Liver (tissue), 9 donors: ENCODE results near the gene TFAP2D. TPM values are rescaled to one million over a fixed set of nuclear protein-coding genes. Genes with fewer than 3 reads are reported as not detected.

Source experiments
- DNase-seq: peaks from one replicate; pipeline ENCODE4 v3.0.0-alpha.2; 2017; ENCODE audit warnings: low spot score
- H3K27ac ChIP-seq, 2 donors: one replicate each; pipeline ENCODE4 v1.7.0; 2013; ENCODE audit warnings: inconsistent platforms in 2 of 2, low read length in 2 of 2, control low read depth in 1 of 2, low read depth in 1 of 2, mild to moderate bottlenecking in 1 of 2
- H3K27me3 ChIP-seq, 4 donors: one replicate each; pipeline versions ENCODE4 v1.6.1 to v1.7.0; 2013; ENCODE audit warnings: low read length in 3 of 4, inconsistent platforms in 1 of 4, mild to moderate bottlenecking in 1 of 4, moderate library complexity in 1 of 4; ENCODE audit not compliant: control insufficient read depth in 4 of 4, insufficient read depth in 4 of 4
- H3K36me3 ChIP-seq, 4 donors: one replicate each; pipeline versions ENCODE4 v1.6.1 to v1.7.0; 2013; ENCODE audit warnings: low read length in 3 of 4, mild to moderate bottlenecking in 3 of 4, low read depth in 1 of 4, moderate library complexity in 1 of 4; ENCODE audit not compliant: control insufficient read depth in 4 of 4, insufficient read depth in 3 of 4
- H3K4me1 ChIP-seq, 4 donors: one replicate each; pipeline versions ENCODE4 v1.6.1 to v1.7.0; 2013; ENCODE audit warnings: low read length in 3 of 4, mild to moderate bottlenecking in 3 of 4, moderate library complexity in 1 of 4; ENCODE audit not compliant: control insufficient read depth in 4 of 4, insufficient read depth in 4 of 4
- H3K4me3 ChIP-seq, 3 donors: one replicate each; pipeline versions ENCODE4 v1.6.1 to v1.7.0; 2013; ENCODE audit warnings: low read length in 3 of 3, control low read depth in 1 of 3, low read depth in 1 of 3, mild to moderate bottlenecking in 1 of 3
- H3K9ac ChIP-seq, 2 donors: one replicate each; pipeline ENCODE4 v1.7.0; 2013; ENCODE audit warnings: low read length in 2 of 2, mild to moderate bottlenecking in 2 of 2, moderate library complexity in 2 of 2, control low read depth in 1 of 2, low read depth in 1 of 2
- H3K9me3 ChIP-seq, 4 donors: one replicate each; pipeline versions ENCODE4 v1.6.1 to v1.7.0; 2013; ENCODE audit warnings: low read length in 3 of 4; ENCODE audit not compliant: control insufficient read depth in 4 of 4
- ATF3 ChIP-seq: IDR thresholded peaks from 2 replicates; pipeline ENCODE4 v1.6.1; 2016; ENCODE audit warnings: antibody characterized with exemption
- CTCF ChIP-seq: fragments of 150-350 bp; IDR thresholded peaks from 2 replicates; pipeline ENCODE4 v1.5.1; 2017; ENCODE audit warnings: improper control_type of control experiment, low read depth, low read length; ENCODE audit not compliant: missing input control
- EGR1 ChIP-seq, 2 donors: IDR thresholded peaks; 2 replicates each; pipeline ENCODE4 v1.6.1; 2016 to 2018; ENCODE audit warnings: antibody characterized with exemption in 2 of 2, low read depth in 2 of 2
- FOXA1 ChIP-seq: IDR thresholded peaks from 2 replicates; pipeline ENCODE4 v1.6.1; 2016; ENCODE audit warnings: antibody characterized with exemption
- FOXA2 ChIP-seq: IDR thresholded peaks from 2 replicates; pipeline ENCODE4 v1.6.1; 2016; ENCODE audit warnings: antibody characterized with exemption
- GABPA ChIP-seq, 2 donors: IDR thresholded peaks in 1 of 2; conservative IDR thresholded peaks in 1 of 2; 2 replicates each; pipeline ENCODE4 v1.6.1; 2016; ENCODE audit warnings: antibody characterized with exemption in 2 of 2, mild to moderate bottlenecking in 1 of 2, moderate library complexity in 1 of 2
- HNF4A ChIP-seq, 2 donors: conservative IDR thresholded peaks; 2 replicates each; pipeline ENCODE4 v1.6.1; 2016; ENCODE audit warnings: antibody characterized with exemption in 2 of 2, mild to moderate bottlenecking in 2 of 2
- HNF4G ChIP-seq: IDR thresholded peaks from 2 replicates; pipeline ENCODE4 v1.6.1; 2016; ENCODE audit warnings: antibody characterized with exemption
- JUND ChIP-seq, 2 donors: IDR thresholded peaks; 2 replicates each; pipeline ENCODE4 v1.6.1; 2016; ENCODE audit warnings: antibody characterized with exemption in 2 of 2
- MAX ChIP-seq: IDR thresholded peaks from 2 replicates; pipeline ENCODE4 v1.6.1; 2016; ENCODE audit warnings: antibody characterized with exemption
- NR2F2 ChIP-seq: IDR thresholded peaks from 2 replicates; pipeline ENCODE4 v1.6.1; 2016; ENCODE audit warnings: antibody characterized with exemption
- RAD21 ChIP-seq, 2 donors: IDR thresholded peaks; 2 replicates each; pipeline ENCODE4 v1.6.1; 2016; ENCODE audit warnings: antibody characterized with exemption in 2 of 2, mild to moderate bottlenecking in 2 of 2
- REST ChIP-seq: IDR thresholded peaks from 2 replicates; pipeline ENCODE4 v1.6.1; 2016; ENCODE audit warnings: antibody characterized with exemption, mild to moderate bottlenecking
- RXRA ChIP-seq, 2 donors: IDR thresholded peaks; 2 replicates each; pipeline ENCODE4 v1.6.1; 2017 to 2018; ENCODE audit warnings: antibody characterized with exemption in 2 of 2, mild to moderate bottlenecking in 1 of 2
- SP1 ChIP-seq: IDR thresholded peaks from 2 replicates; pipeline ENCODE4 v1.6.1; 2018; ENCODE audit warnings: antibody characterized with exemption, mild to moderate bottlenecking
- TAF1 ChIP-seq: conservative IDR thresholded peaks from 2 replicates; pipeline ENCODE4 v1.6.1; 2016; ENCODE audit warnings: antibody characterized with exemption, mild to moderate bottlenecking
- YY1 ChIP-seq: IDR thresholded peaks from 2 replicates; pipeline ENCODE4 v1.6.1; 2016; ENCODE audit warnings: antibody characterized with exemption, mild to moderate bottlenecking
- WGBS: extraction: QIAGEN DNeasy Blood & Tissue Kit; methylation state at CpG from one replicate; pipeline ENCODE4 v1.1.7; 2013; 5-methylcytosine and 5-hydroxymethylcytosine counted together
- polyA plus RNA-seq, 2 donors: library from polyadenylated mRNA; stranded (reverse) in 1 of 2; unstranded in 1 of 2; fragments of 200-250 nt in 1 of 2; fragments of >200 nt in 1 of 2; fragmentation: Nextera tagmentation in 1 of 2; extraction: Ambion mirVana in 1 of 2; gene quantifications; one replicate each; pipeline versions ENCODE4 v1.2.1 to v1.2.3, GENCODE V29; 2013 to 2015
- total RNA-seq, 2 donors: library from RNA; depleted of rRNA; stranded (reverse); fragments of >200 nt; gene quantifications; one replicate each; pipeline ENCODE4 v1.2.3, GENCODE V29; 2014
- donor health status: healthy.
- donor health status: healthy.
- donor health status: healthy.
- donor health status: healthy.
- donor health status: healthy.

Gene TFAP2D
- total and polyA plus RNA-seq, 4 donors, result not detected

GRCh38 chr6:50742161-50742560 is 28.8 kb downstream of the TFAP2D start (continued):
- TF ChIP-seq REST, result no peak
- no peak for TF ChIP-seq ATF3
- no peak for TF ChIP-seq YY1

GRCh38 chr6:50744976-50745375 is 31.6 kb downstream of the TFAP2D start:
- Histone ChIP-seq H3K9me3 (no peaks in the 10 kb centered on the region), H3K9ac (no peak overlapping the region), H3K27me3 (peaks cover 0 to 2% (median 0%) of the 10 kb centered on the region in 4 donors), H3K36me3 (no peaks in the 10 kb centered on the region), H3K27ac (no peak overlapping the region), H3K4me1 (no peaks in the 10 kb centered on the region), H3K4me3 (no peak overlapping the region)
- WGBS, result 59% methylated on average over 3 of the region's 3 CpGs
- no peak for DNase-seq
- TF ChIP-seq REST, result no peak
- no peak for TF ChIP-seq EGR1 (IDR thresholded peaks at IDR 0.05; ENCODE audit: low read depth in 2 of 2)
- TF ChIP-seq JUND (IDR thresholded peaks at IDR 0.05), result no peak
- TF ChIP-seq FOXA2, result no peak
- TF ChIP-seq FOXA1, result no peak
- no peak for TF ChIP-seq RXRA (IDR thresholded peaks at IDR 0.05)
- TF ChIP-seq MAX, result no peak
- no peak for TF ChIP-seq CTCF
- no peak for TF ChIP-seq SP1
- TF ChIP-seq ATF3, result no peak
- no peak for TF ChIP-seq HNF4G
- TF ChIP-seq RAD21 (IDR thresholded peaks at IDR 0.05), result no peak
- TF ChIP-seq NR2F2, result no peak
- TF ChIP-seq YY1, result no peak
- TF ChIP-seq HNF4A (conservative IDR thresholded peaks at IDR 0.05), result no peak
- no peak for TF ChIP-seq TAF1
- no peak for TF ChIP-seq GABPA (IDR thresholded peaks at IDR 0.05 in 1 of 2, conservative IDR thresholded peaks at IDR 0.05 in 1 of 2)
